NB4 (cell line): ENCODE data around the gene KRT17.

Experiments used
- MAX ChIP-seq: IDR thresholded peaks from 2 replicates; pipeline ENCODE4 v1.6.1; 2011; ENCODE audit warnings: low read depth, low read length
- MYC ChIP-seq: IDR thresholded peaks from 2 replicates; pipeline ENCODE4 v1.6.1; 2011; ENCODE audit warnings: low read depth, low read length
- POLR2A ChIP-seq: IDR thresholded peaks from 2 replicates; pipeline ENCODE4 v1.6.1; 2011; ENCODE audit warnings: mild to moderate bottlenecking; ENCODE audit not compliant: insufficient read length; ENCODE audit errors: extremely low read depth
- TF ChIP-seq, protein P1 (sequence below): IDR thresholded peaks from one replicate; pipeline ENCODE4 v1.5.1; 2012; ENCODE audit warnings: low read depth, low read length

DNA sequence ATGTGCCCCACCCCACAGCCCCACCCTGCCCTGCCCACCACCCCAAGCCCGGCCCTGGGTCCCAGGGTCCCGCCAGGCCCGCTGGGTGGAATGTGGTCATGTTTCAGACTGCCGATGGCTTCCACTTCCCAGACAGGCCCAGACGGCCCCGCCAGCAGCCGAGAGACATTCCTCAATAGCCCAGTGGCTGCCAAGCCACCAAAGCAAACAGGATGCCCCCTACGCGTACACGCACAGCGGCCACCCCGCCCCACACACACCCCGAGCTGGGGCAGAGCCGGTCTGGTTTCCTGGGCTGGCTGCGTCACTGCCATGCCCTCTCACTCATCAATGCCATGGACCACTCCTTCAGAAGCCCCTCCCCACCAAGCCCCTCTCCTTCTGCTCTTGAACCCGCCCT lies 1.2 kb upstream of the KRT17 start:
- TF ChIP-seq, protein P1, sequence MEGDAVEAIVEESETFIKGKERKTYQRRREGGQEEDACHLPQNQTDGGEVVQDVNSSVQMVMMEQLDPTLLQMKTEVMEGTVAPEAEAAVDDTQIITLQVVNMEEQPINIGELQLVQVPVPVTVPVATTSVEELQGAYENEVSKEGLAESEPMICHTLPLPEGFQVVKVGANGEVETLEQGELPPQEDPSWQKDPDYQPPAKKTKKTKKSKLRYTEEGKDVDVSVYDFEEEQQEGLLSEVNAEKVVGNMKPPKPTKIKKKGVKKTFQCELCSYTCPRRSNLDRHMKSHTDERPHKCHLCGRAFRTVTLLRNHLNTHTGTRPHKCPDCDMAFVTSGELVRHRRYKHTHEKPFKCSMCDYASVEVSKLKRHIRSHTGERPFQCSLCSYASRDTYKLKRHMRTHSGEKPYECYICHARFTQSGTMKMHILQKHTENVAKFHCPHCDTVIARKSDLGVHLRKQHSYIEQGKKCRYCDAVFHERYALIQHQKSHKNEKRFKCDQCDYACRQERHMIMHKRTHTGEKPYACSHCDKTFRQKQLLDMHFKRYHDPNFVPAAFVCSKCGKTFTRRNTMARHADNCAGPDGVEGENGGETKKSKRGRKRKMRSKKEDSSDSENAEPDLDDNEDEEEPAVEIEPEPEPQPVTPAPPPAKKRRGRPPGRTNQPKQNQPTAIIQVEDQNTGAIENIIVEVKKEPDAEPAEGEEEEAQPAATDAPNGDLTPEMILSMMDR = no peak
- no peak for TF ChIP-seq POLR2A
- TF ChIP-seq MYC = no peak
- TF ChIP-seq MAX = no peak
